ENCODE data around the gene THRB.

Gene THRB

GRCh38 chr3:24372559-24373197, 122.0 kb downstream of the THRB start:
- DNase-seq = no peak

GRCh38 chr3:24370352-24371090, 124.1 kb downstream of the THRB start:
- no peak for DNase-seq

- no peak for DNase-seq
Measured at GRCh38 chr3:24368605-24369004, 126.0 kb downstream of the THRB start.

GRCh38 chr3:24367664-24368264, 126.9 kb downstream of the THRB start:
- no peak for DNase-seq

- no peak for DNase-seq
Measured at GRCh38 chr3:24367216-24367615, 127.4 kb downstream of the THRB start.

- peak; percentile 52 for DNase-seq
Measured at GRCh38 chr3:24365168-24365567, 129.5 kb downstream of the THRB start.

- DNase-seq = no peak
Measured at GRCh38 chr3:24364359-24364758, 130.3 kb downstream of the THRB start.

- peak; percentile 21 for DNase-seq
Measured at GRCh38 chr3:24363242-24363641, 131.4 kb downstream of the THRB start.

GRCh38 chr3:24361623-24362022, 133.0 kb downstream of the THRB start:
- DNase-seq = no peak

GRCh38 chr3:24360957-24361356, 133.7 kb downstream of the THRB start:
- DNase-seq = no peak

GRCh38 chr3:24359645-24360462, 134.8 kb downstream of the THRB start:
- no peak for DNase-seq

- DNase-seq = no peak
Measured at GRCh38 chr3:24359102-24359501, 135.5 kb downstream of the THRB start.

GRCh38 chr3:24357635-24358034, 137.0 kb downstream of the THRB start:
- no peak for DNase-seq

- no peak for DNase-seq
Measured at GRCh38 chr3:24355806-24356205, 138.8 kb downstream of the THRB start.

- DNase-seq = no peak
Measured at GRCh38 chr3:24354230-24354629, 140.4 kb downstream of the THRB start.

GRCh38 chr3:24352893-24353553, 141.6 kb downstream of the THRB start:
- no peak for DNase-seq

- no peak for DNase-seq
Measured at GRCh38 chr3:24351779-24352469, 142.7 kb downstream of the THRB start.

- DNase-seq = no peak
Measured at GRCh38 chr3:24349367-24350019, 145.2 kb downstream of the THRB start.

GRCh38 chr3:24348348-24348747, 146.3 kb downstream of the THRB start:
- DNase-seq = no peak

- peak; percentile 63 for DNase-seq
Measured at GRCh38 chr3:24344784-24345439, 149.7 kb downstream of the THRB start.
